Fibroblast of skin of left quadriceps (primary cell): ENCODE measurements around the gene PLXNA4.

Experiments
- DNase-seq, 2 experiments: peaks; one replicate each; pipeline ENCODE4 v3.0.0-alpha.2; 2013; ENCODE audit warnings: low read depth in 2 of 2

The PLXNA4 gene

GRCh38 chr7:132149436-132150304 is 426.6 kb downstream of the PLXNA4 start:
- DNase-seq = no peak

GRCh38 chr7:132148876-132149275 is 427.4 kb downstream of the PLXNA4 start:
- no peak for DNase-seq

DNA sequence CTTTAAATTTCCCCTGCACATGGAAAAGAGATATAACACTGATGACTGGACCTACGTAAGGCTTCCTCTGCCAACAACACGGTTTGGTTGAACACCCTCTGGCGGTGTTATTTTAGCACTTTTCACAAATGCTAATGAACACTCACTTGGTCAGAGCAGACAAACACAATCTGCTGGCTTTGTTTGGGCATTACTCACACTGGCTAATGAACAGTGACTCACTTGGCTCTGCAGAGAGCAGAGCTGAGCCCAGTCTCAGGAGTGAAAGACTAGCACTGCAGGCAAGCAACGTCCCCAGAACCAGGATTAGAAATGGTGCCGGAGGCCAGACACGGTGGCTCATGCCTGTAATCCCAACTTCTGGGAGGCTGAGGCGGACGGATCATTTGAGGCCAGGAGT is 430.8 kb downstream of the PLXNA4 start:
- DNase-seq = peak; percentile 69 to 72

- DNase-seq = no peak
Measured at GRCh38 chr7:132145063-132145462, 431.2 kb downstream of the PLXNA4 start.

DNA sequence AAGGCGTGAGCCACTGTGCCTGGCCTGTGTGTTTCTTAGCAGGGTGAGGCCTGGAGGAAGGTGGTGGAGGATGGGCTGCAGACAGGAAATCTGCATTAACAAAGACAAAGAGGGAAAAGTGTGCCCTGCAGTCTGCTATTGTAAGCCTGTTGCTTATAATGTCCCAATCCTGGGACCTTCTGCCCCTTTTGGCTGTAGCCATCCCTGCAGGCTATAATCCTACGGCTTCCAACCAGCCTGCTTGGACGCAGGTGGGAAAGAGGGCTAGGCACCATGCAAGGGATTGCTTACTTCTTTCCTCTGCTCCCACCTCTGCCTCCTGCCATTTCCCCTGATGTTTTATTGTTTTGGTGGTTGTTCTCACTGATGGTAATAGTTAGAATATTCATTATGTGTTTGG is 434.3 kb downstream of the PLXNA4 start:
- DNase-seq = no peak

DNA sequence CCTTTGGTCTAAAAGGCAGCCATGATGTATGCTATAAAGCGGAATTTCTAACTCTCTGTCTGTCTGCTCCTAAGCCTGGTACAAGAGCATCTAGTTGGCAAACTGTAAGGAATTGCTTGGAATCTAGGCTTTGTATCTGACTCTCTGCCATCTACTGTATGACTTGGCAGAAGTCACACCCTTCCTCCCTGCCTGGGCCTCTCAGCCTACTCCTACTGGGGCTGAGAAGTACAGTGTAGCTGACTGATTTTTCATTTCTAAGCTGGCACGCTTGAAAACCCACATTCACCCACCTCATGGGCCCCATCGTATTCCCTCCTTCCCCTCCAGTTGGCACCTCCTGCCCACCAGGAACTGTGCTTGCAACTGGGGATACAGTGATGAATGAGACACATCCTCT is 435.2 kb downstream of the PLXNA4 start:
- no peak for DNase-seq

- DNase-seq = no peak
Measured at GRCh38 chr7:132140341-132140740, 435.9 kb downstream of the PLXNA4 start.

DNA sequence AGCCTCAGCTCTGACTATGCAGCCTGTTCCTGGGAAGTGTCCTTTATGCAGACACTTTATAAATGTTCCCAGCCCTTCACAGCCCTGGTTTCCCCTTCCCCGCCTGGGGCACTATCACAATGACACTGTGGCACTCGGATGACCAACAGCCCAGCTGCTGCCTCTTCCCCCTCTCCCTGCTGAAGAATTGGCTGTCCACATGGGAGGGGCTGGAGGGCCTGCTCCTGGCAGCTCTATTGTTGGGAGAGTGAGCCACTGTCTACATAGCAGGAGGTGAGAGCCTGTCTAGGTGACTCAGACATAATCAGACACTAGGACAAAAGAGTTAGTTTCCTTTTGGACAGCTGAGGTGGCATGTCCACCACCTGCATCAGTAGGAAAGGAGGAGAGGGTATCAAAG is 437.5 kb downstream of the PLXNA4 start:
- no peak for DNase-seq

DNA sequence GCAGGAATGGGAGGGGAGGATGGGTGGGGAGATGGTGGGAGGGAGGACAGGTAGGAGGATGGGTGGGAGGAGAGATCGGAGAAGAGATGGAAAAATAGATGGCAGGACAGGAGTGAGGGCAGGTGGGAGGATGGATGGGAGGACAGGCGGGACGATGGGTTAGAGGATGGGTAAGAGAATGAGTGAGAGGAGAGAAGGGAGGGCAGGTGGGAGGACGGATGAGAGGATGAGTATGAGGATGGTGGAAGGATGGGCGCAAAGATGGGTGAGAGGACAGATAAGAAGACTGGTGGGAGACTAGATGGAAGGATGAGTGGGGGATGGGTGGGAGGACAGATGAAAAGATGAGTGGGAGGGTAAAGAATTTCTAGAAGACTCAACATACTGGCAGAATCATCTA is 438.6 kb downstream of the PLXNA4 start:
- no peak for DNase-seq

- no peak for DNase-seq
Measured at GRCh38 chr7:132135746-132136385, 440.4 kb downstream of the PLXNA4 start.

- DNase-seq = no peak
Measured at GRCh38 chr7:132134814-132135445, 441.3 kb downstream of the PLXNA4 start.

DNA sequence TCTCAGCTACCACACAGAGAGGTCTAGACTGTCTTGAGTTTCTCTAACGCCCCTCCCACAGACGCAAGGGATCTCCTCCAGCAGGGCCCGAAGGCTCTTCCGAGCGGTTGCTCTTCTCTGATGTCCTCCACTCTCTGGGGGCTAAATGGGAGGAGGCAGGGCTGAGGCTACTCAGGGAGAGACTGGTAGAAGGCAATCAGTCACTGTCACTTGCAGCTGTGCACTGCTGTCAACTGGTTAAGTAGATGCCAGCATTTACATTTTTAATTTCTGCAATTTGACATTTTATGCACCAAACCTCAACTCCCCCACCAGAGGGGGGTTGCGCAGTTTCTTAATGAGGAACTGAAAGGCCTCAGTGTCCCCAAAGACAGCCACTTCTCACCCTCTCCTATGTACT is 442.8 kb downstream of the PLXNA4 start:
- DNase-seq = no peak

DNA sequence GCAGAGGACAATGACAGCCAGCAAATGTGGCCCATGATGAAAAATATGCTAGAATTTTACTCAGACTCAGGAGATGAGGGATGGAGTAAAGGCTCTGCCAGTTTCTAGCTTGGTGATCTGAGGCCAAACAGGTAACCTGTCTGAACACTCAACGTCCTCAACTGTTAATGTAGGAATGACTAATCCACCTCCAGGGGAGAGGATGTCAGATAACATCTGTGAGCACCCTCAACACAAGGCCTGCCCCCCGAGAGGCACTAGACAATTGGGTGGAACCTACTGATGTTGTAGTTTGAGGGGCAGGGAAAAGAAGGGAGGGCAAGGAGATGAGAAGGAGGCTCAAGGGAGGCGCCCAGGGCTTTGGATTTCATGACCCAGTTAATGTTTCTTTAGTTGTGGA is 445.1 kb downstream of the PLXNA4 start:
- DNase-seq = no peak

DNA sequence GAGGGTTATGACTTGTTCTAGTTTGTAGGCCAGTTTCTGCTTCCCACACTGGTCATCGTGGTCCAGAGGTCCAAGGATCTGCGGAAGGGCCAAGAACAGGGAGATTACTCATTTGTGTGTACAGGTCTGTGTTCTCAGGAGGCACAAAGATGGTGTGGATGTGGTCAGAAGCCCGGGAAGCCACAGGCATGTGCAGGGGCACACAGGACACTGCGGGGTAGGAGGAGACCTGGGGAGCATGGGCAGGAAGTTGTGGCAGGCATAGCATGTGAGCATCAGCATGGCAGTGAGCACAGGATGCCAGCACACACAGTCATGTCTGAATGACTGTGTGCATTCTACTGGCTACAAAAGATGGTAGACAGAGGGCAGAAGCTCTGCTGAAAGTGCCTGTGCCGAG is 445.8 kb downstream of the PLXNA4 start:
- no peak for DNase-seq

- no peak for DNase-seq
Measured at GRCh38 chr7:132125872-132126595, 450.2 kb downstream of the PLXNA4 start.

- no peak for DNase-seq
Measured at GRCh38 chr7:132125096-132125495, 451.2 kb downstream of the PLXNA4 start.

DNA sequence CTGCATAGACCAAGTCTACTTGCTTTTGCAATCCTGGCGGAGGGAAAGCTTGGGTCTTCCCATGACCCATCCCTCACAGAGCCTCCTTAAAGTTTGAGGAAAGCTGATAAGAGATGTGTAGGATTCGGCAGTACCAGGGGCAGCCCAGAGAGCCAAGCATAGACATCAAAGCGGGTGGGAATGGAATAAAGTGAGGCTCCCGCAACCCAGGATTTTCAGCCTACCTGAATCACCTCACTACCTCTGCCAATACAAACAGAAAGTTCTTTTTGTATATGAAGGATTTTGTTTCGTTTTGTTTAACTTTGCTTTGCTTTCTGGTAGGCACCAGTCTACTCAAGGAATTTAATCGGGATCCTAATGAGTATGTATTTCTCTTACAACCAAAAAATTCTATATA is 451.7 kb downstream of the PLXNA4 start:
- DNase-seq = no peak

GRCh38 chr7:132123773-132124172 is 452.5 kb downstream of the PLXNA4 start:
- no peak for DNase-seq

GRCh38 chr7:132122901-132123300 is 453.4 kb downstream of the PLXNA4 start:
- no peak for DNase-seq

DNA sequence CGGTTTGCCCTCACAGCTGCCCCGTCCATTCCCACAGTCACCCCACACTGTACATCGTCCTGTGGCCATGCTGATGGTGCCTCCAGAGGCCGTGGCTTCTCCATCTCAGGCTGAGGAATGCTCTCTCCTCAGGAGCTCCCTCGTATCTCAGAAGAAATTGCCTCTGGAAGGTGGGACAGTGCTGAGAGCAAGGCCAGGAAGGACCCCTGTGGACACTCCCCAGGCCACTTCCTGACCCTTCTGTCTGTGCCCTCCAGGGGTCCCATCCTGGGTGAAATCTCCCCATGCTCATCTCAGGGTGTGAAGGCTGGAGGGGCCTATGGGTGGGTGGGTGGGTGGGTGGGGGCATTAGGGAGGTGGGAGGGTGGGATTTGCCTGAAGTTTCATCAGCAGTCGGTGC is 454.3 kb downstream of the PLXNA4 start:
- no peak for DNase-seq

GRCh38 chr7:132118641-132119040 is 457.6 kb downstream of the PLXNA4 start:
- DNase-seq = no peak

GRCh38 chr7:132117636-132118035 is 458.6 kb downstream of the PLXNA4 start:
- DNase-seq = no peak
